ENCODE data around the gene LILRB5.
"Not testable (repeated sequence)": the region's sequence is repeated elsewhere in the genome, so short reads cannot be mapped to it uniquely, and the experiment has no call there.

The LILRB5 gene

GRCh38 chr19:54218259-54218658, 38.8 kb downstream of the LILRB5 start:
- DNase-seq = no peak
- Mint-ChIP-seq H3K27ac (peak overlapping the region; percentile 94), H3K27me3 (ENCODE audit: low read depth, poor library complexity) (peaks cover 6% of the 10 kb centered on the region), H3K36me3 (ENCODE audit: low read depth) (peaks cover 22% of the 10 kb centered on the region), H3K4me3 (peak overlapping the region; percentile 65), H3K9me3 (peaks cover 11% of the 10 kb centered on the region), H3K4me1 (peaks cover 60% of the 10 kb centered on the region)
- no peak for TF ChIP-seq CTCF (IDR thresholded peaks at IDR 0.05)

GRCh38 chr19:54217517-54218247, 39.4 kb downstream of the LILRB5 start:
- Mint-ChIP-seq H3K9me3 (peaks cover 15% of the 10 kb centered on the region), H3K27ac (peak overlapping the region; percentile 94), H3K4me1 (peaks cover 54% of the 10 kb centered on the region), H3K4me3 (peak overlapping the region; percentile 50), H3K36me3 (ENCODE audit: low read depth) (peaks cover 28% of the 10 kb centered on the region)
- not testable (repeated sequence) for DNase-seq; H3K27me3 Mint-ChIP-seq (ENCODE audit: low read depth, poor library complexity)

DNA sequence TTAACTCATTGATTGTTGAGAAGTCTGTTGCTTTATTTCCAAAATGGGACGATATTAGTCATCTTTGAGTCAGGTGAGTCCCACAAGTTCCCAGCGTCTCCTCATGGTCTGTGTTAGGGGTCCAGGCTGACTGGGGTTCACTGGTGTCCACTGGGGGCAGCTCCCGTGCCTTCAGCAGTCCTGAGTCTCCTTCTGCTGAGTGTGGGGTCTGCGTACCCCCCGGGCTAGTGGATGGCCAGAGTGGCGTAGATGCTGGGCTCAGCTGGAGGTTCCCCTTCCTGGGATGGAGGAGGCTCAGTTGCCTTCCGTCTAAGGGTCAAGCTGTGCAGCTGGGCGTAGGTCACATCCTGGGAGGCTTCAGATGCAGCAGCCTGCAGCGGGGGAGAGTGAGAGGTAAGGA, 40.2 kb downstream of the LILRB5 start:
- DNase-seq = no peak
- peak overlapping the region; percentile 55 for H3K27ac Mint-ChIP-seq
- no peak overlapping the region for H3K4me3 Mint-ChIP-seq
- TF ChIP-seq CTCF (IDR thresholded peaks at IDR 0.05) = no peak
- H3K27me3 Mint-ChIP-seq (ENCODE audit: low read depth, poor library complexity) = peaks cover 4% of the 10 kb centered on the region
- H3K4me1 Mint-ChIP-seq = peaks cover 50% of the 10 kb centered on the region
- peaks cover 30% of the 10 kb centered on the region for H3K36me3 Mint-ChIP-seq (ENCODE audit: low read depth)
- peaks cover 15% of the 10 kb centered on the region for H3K9me3 Mint-ChIP-seq

GRCh38 chr19:54214734-54215133, 42.3 kb downstream of the LILRB5 start:
- not testable (repeated sequence) for DNase-seq; H3K27ac Mint-ChIP-seq; H3K4me3 Mint-ChIP-seq; H3K27me3 Mint-ChIP-seq (ENCODE audit: low read depth, poor library complexity)
- Mint-ChIP-seq H3K4me1 (peaks cover 57% of the 10 kb centered on the region), H3K36me3 (ENCODE audit: low read depth) (peaks cover 43% of the 10 kb centered on the region), H3K9me3 (peaks cover 15% of the 10 kb centered on the region)

DNA sequence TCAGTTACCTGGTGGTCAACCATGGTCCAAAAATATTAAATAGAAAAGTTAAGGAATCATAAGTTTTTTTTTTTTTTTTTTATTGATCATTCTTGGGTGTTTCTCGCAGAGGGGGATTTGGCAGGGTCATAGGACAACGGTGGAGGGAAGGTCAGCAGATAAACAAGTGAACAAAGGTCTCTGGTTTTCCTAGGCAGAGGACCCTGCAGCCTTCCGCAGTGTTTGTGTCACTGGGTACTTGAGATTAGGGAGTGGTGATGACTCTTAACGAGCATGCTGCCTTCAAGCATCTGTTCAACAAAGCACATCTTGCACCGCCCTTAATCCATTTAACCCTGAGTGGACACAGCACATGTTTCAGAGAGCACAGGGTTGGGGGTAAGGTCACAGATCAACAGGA, 42.9 kb downstream of the LILRB5 start:
- not testable (repeated sequence) for H3K27ac Mint-ChIP-seq; DNase-seq; H3K27me3 Mint-ChIP-seq (ENCODE audit: low read depth, poor library complexity); H3K4me3 Mint-ChIP-seq
- H3K4me1 Mint-ChIP-seq = peaks cover 60% of the 10 kb centered on the region
- peaks cover 44% of the 10 kb centered on the region for H3K36me3 Mint-ChIP-seq (ENCODE audit: low read depth)
- H3K9me3 Mint-ChIP-seq = peaks cover 15% of the 10 kb centered on the region

- peaks cover 9% of the 10 kb centered on the region for H3K9me3 Mint-ChIP-seq
- no peak overlapping the region for H3K4me3 Mint-ChIP-seq
- TF ChIP-seq CTCF (IDR thresholded peaks at IDR 0.05) = no peak
- no peak for DNase-seq
- H3K27me3 Mint-ChIP-seq (ENCODE audit: low read depth, poor library complexity) = peaks cover 7% of the 10 kb centered on the region
- peak overlapping the region; percentile 76 for H3K27ac Mint-ChIP-seq
- H3K4me1 Mint-ChIP-seq = peaks cover 60% of the 10 kb centered on the region
- H3K36me3 Mint-ChIP-seq (ENCODE audit: low read depth) = peaks cover 60% of the 10 kb centered on the region
These were observed 45.8 kb downstream of the LILRB5 start for GRCh38 chr19:54211235-54211634.

DNA sequence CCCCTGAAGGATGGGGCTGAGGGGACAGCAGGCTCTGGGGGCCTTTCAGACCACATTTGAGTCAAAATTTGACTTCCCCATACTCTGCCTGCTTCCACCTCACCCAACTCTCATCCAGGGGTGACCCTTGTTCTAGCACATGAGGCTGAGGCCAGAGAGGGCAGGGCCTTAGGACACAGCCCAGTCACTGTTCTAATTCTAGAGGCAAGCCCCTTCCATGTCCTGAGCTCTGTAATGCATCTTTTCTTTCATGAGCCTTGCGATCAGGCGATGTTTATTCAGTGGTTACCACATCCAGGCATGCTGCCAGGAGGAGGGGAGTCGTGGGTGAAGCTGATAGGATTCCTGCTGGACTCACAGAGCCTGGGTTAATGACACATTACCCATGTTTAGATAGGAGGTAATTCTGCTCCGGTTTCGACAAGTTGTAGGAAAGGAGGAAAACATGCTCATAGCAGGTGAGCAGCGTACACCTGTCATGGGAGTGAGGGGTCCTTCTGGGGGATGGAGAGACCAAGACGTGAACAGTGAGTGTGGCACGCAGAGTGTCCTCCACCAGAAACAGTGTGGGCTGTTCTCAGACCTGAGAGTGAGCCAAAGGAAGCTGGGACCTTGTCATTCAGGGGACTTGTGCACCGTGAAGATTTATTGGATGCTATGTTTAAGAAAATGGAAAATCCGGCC, 47.1 kb downstream of the LILRB5 start:
- Mint-ChIP-seq H3K4me3 (peak overlapping the region; percentile 44), H3K27ac (peak overlapping the region; percentile 96), H3K9me3 (peaks cover 5% of the 10 kb centered on the region), H3K4me1 (peaks cover 71% of the 10 kb centered on the region), H3K36me3 (ENCODE audit: low read depth) (peaks cover 68% of the 10 kb centered on the region), H3K27me3 (ENCODE audit: low read depth, poor library complexity) (peaks cover 3% of the 10 kb centered on the region)
- TF ChIP-seq CTCF (IDR thresholded peaks at IDR 0.05) = no peak
- DNase-seq = no peak

Data from nephron progenitor cell (in vitro differentiated cells).